ENCODE measurements around the gene GRID1.

- TF ChIP-seq CTCF (conservative IDR thresholded peaks at IDR 0.05) (no peak), EZH2 (IDR thresholded peaks at IDR 0.05; ENCODE audit: low read depth) (no peak)
Measured at GRCh38 chr10:86256690-86257315, 109.8 kb downstream of the GRID1 start.
